ENCODE measurements around the gene ITGA2B. TPM values are rescaled to one million over a fixed set of nuclear protein-coding genes. Genes with fewer than 3 reads are reported as not detected.

Gene ITGA2B
- total RNA-seq = 10 to 100 TPM in 1 of 2 donors, under 1 TPM in 1; 0.25 to 23.8 TPM
- under 1 TPM; 0.22 to 0.38 TPM for polyA plus RNA-seq

- H3K9me3 ChIP-seq (ENCODE audit: control insufficient read depth in 4 of 4, low read length in 3 of 4) = no peaks in the 10 kb centered on the region
- H3K27ac ChIP-seq (ENCODE audit: low read depth in 1 of 2, low read length in 2 of 2) = no peak within 1 kb of the TSS
- H3K27me3 ChIP-seq (ENCODE audit: control insufficient read depth in 4 of 4, insufficient read depth in 4 of 4, low read length in 3 of 4) = no peaks in the 10 kb centered on the region
- no peak for DNase-seq (ENCODE audit: low spot score)
- no peaks in the 10 kb centered on the region for H3K36me3 ChIP-seq (ENCODE audit: control insufficient read depth in 4 of 4, insufficient read depth in 3 of 4, low read depth in 1 of 4, low read length in 3 of 4)
- 48% methylated on average over 1 of the region's 1 CpG for WGBS
- H3K9ac ChIP-seq (ENCODE audit: low read depth in 1 of 2, low read length in 2 of 2) = no peak within 1 kb of the TSS
- H3K4me1 ChIP-seq (ENCODE audit: control insufficient read depth in 4 of 4, insufficient read depth in 4 of 4, low read length in 3 of 4) = peaks cover 5 to 11% (median 7%) of the 10 kb centered on the region in 4 donors
- TF ChIP-seq FOXA2 (IDR thresholded peaks at IDR 0.05) = no peak
- TF ChIP-seq RXRA (IDR thresholded peaks at IDR 0.05) = no peak
- TF ChIP-seq YY1 (IDR thresholded peaks at IDR 0.05) = no peak
- TF ChIP-seq HNF4A (conservative IDR thresholded peaks at IDR 0.05) = no peak
- TF ChIP-seq GABPA (IDR thresholded peaks at IDR 0.05 in 1 of 2, conservative IDR thresholded peaks at IDR 0.05 in 1 of 2) = no peak
- no peak for TF ChIP-seq HNF4G (IDR thresholded peaks at IDR 0.05)
- no peak for TF ChIP-seq SP1 (IDR thresholded peaks at IDR 0.05)
- TF ChIP-seq RAD21 (IDR thresholded peaks at IDR 0.05) = no peak
- TF ChIP-seq TAF1 (conservative IDR thresholded peaks at IDR 0.05) = no peak
- no peak within 1 kb of the TSS for H3K4me3 ChIP-seq (ENCODE audit: low read depth in 1 of 3, low read length in 3 of 3)
Observed at GRCh38 chr17:44389281-44389680, at the start of gene ITGA2B. Gene ITGA2B (minus strand): TSS chr17:44389649. CDS start chr17:44389473, 176 bp downstream.

- no peak overlapping the region for H3K4me3 ChIP-seq (ENCODE audit: low read depth in 1 of 3, low read length in 3 of 3)
- TF ChIP-seq ZBTB33 (IDR thresholded peaks at IDR 0.05) = no peak
- no peak for TF ChIP-seq JUND (IDR thresholded peaks at IDR 0.05)
- H3K9me3 ChIP-seq (ENCODE audit: control insufficient read depth in 4 of 4, low read length in 3 of 4) = no peaks in the 10 kb centered on the region
- WGBS = 86% methylated on average over 3 of the region's 3 CpGs
- no peaks in the 10 kb centered on the region for H3K27me3 ChIP-seq (ENCODE audit: control insufficient read depth in 4 of 4, insufficient read depth in 4 of 4, low read length in 3 of 4)
- H3K4me1 ChIP-seq (ENCODE audit: control insufficient read depth in 4 of 4, insufficient read depth in 4 of 4, low read length in 3 of 4) = no peaks in the 10 kb centered on the region
- no peak overlapping the region for H3K27ac ChIP-seq (ENCODE audit: low read depth in 1 of 2, low read length in 2 of 2)
- no peak overlapping the region for H3K9ac ChIP-seq (ENCODE audit: low read depth in 1 of 2, low read length in 2 of 2)
- H3K36me3 ChIP-seq (ENCODE audit: control insufficient read depth in 4 of 4, insufficient read depth in 3 of 4, low read depth in 1 of 4, low read length in 3 of 4) = peaks cover 0 to 9% (median 1%) of the 10 kb centered on the region in 4 donors
- DNase-seq (ENCODE audit: low spot score) = no peak
Observed at GRCh38 chr17:44439168-44439567, 49.7 kb upstream of the ITGA2B start.

- no peak for TF ChIP-seq HNF4A (conservative IDR thresholded peaks at IDR 0.05)
- TF ChIP-seq NR2F2 (IDR thresholded peaks at IDR 0.05) = no peak
- TF ChIP-seq FOXA2 (IDR thresholded peaks at IDR 0.05) = no peak
- TF ChIP-seq SP1 (IDR thresholded peaks at IDR 0.05) = peak; percentile 37
- Histone ChIP-seq H3K4me3 (ENCODE audit: low read depth in 1 of 3, low read length in 3 of 3) (no peak overlapping the region), H3K9ac (ENCODE audit: low read depth in 1 of 2, low read length in 2 of 2) (no peak overlapping the region), H3K9me3 (ENCODE audit: control insufficient read depth in 4 of 4, low read length in 3 of 4) (no peaks in the 10 kb centered on the region), H3K27me3 (ENCODE audit: control insufficient read depth in 4 of 4, insufficient read depth in 4 of 4, low read length in 3 of 4) (no peaks in the 10 kb centered on the region), H3K4me1 (ENCODE audit: control insufficient read depth in 4 of 4, insufficient read depth in 4 of 4, low read length in 3 of 4) (no peaks in the 10 kb centered on the region), H3K27ac (ENCODE audit: low read depth in 1 of 2, low read length in 2 of 2) (no peak overlapping the region), H3K36me3 (ENCODE audit: control insufficient read depth in 4 of 4, insufficient read depth in 3 of 4, low read depth in 1 of 4, low read length in 3 of 4) (peaks cover 0 to 11% (median 3%) of the 10 kb centered on the region in 4 donors)
- no peak for DNase-seq (ENCODE audit: low spot score)
- 65% methylated on average over 2 of the region's 2 CpGs for WGBS
Observed at GRCh38 chr17:44438636-44439035, 49.2 kb upstream of the ITGA2B start.

GRCh38 chr17:44436336-44436735 is 46.9 kb upstream of the ITGA2B start:
- WGBS = 93% methylated on average over 2 of the region's 2 CpGs
- DNase-seq (ENCODE audit: low spot score) = no peak
- Histone ChIP-seq H3K9ac (ENCODE audit: low read depth in 1 of 2, low read length in 2 of 2) (no peak overlapping the region), H3K36me3 (ENCODE audit: control insufficient read depth in 4 of 4, insufficient read depth in 3 of 4, low read depth in 1 of 4, low read length in 3 of 4) (peaks cover 3 to 30% (median 14%) of the 10 kb centered on the region in 4 donors), H3K27me3 (ENCODE audit: control insufficient read depth in 4 of 4, insufficient read depth in 4 of 4, low read length in 3 of 4) (no peaks in the 10 kb centered on the region), H3K27ac (ENCODE audit: low read depth in 1 of 2, low read length in 2 of 2) (no peak overlapping the region), H3K9me3 (ENCODE audit: control insufficient read depth in 4 of 4, low read length in 3 of 4) (no peaks in the 10 kb centered on the region), H3K4me1 (ENCODE audit: control insufficient read depth in 4 of 4, insufficient read depth in 4 of 4, low read length in 3 of 4) (no peaks in the 10 kb centered on the region), H3K4me3 (ENCODE audit: low read depth in 1 of 3, low read length in 3 of 3) (no peak overlapping the region)
- no peak for TF ChIP-seq FOXA2 (IDR thresholded peaks at IDR 0.05)
- no peak for TF ChIP-seq ZBTB33 (IDR thresholded peaks at IDR 0.05)
- TF ChIP-seq CTCF (IDR thresholded peaks at IDR 0.05; ENCODE audit: low read depth, low read length, missing input control) = no peak
- no peak for TF ChIP-seq TAF1 (conservative IDR thresholded peaks at IDR 0.05)
- TF ChIP-seq JUND (IDR thresholded peaks at IDR 0.05) = no peak
- TF ChIP-seq MAX (IDR thresholded peaks at IDR 0.05) = no peak
- no peak for TF ChIP-seq NR2F2 (IDR thresholded peaks at IDR 0.05)
- TF ChIP-seq RXRA (IDR thresholded peaks at IDR 0.05) = no peak
- TF ChIP-seq GABPA (IDR thresholded peaks at IDR 0.05 in 1 of 2, conservative IDR thresholded peaks at IDR 0.05 in 1 of 2) = no peak
